ENCODE data around the gene MMP1.

Gene MMP1

GRCh38 chr11:102771351-102771750 lies 26.6 kb downstream of the MMP1 start:
- Histone ChIP-seq H3K36me3 (ENCODE audit: control insufficient read depth, insufficient read depth, low read length) (no peaks in the 10 kb centered on the region), H3K27me3 (ENCODE audit: control insufficient read depth, insufficient read depth, low read length) (no peaks in the 10 kb centered on the region), H3K27ac (no peak overlapping the region), H3K9ac (no peak overlapping the region), H3K4me2 (ENCODE audit: low read length) (no peak overlapping the region), H3K9me3 (ENCODE audit: control insufficient read depth, low read length) (no peaks in the 10 kb centered on the region), H2AFZ (no peak overlapping the region), H3K4me1 (no peaks in the 10 kb centered on the region), H3K79me2 (no peaks in the 10 kb centered on the region), H3K4me3 (ENCODE audit: low read depth, low read length) (no peak overlapping the region)
- TF ChIP-seq CTCF (IDR thresholded peaks at IDR 0.05), result no peak

- Histone ChIP-seq H3K9ac (no peak overlapping the region), H3K79me2 (no peaks in the 10 kb centered on the region), H3K4me2 (ENCODE audit: low read length) (no peak overlapping the region), H3K4me3 (ENCODE audit: low read depth, low read length) (no peak overlapping the region), H3K36me3 (ENCODE audit: control insufficient read depth, insufficient read depth, low read length) (no peaks in the 10 kb centered on the region), H3K9me3 (ENCODE audit: control insufficient read depth, low read length) (no peaks in the 10 kb centered on the region), H3K27ac (no peak overlapping the region), H2AFZ (no peak overlapping the region), H3K4me1 (no peaks in the 10 kb centered on the region), H3K27me3 (ENCODE audit: control insufficient read depth, insufficient read depth, low read length) (no peaks in the 10 kb centered on the region)
- no peak for TF ChIP-seq CTCF (IDR thresholded peaks at IDR 0.05)
Observed at GRCh38 chr11:102770191-102770590, 27.8 kb downstream of the MMP1 start.

GRCh38 chr11:102767800-102768199 lies 30.2 kb downstream of the MMP1 start:
- H3K4me3 ChIP-seq (ENCODE audit: low read depth, low read length), result no peak overlapping the region
- no peak overlapping the region for H3K27ac ChIP-seq
- H3K36me3 ChIP-seq (ENCODE audit: control insufficient read depth, insufficient read depth, low read length), result no peaks in the 10 kb centered on the region
- no peaks in the 10 kb centered on the region for H3K9me3 ChIP-seq (ENCODE audit: control insufficient read depth, low read length)
- H2AFZ ChIP-seq, result no peak overlapping the region
- no peak for TF ChIP-seq CTCF (IDR thresholded peaks at IDR 0.05)
- no peak overlapping the region for H3K4me2 ChIP-seq (ENCODE audit: low read length)
- H3K4me1 ChIP-seq, result no peaks in the 10 kb centered on the region
- no peaks in the 10 kb centered on the region for H3K79me2 ChIP-seq
- H3K9ac ChIP-seq, result no peak overlapping the region
- H3K27me3 ChIP-seq (ENCODE audit: control insufficient read depth, insufficient read depth, low read length), result no peaks in the 10 kb centered on the region

- no peak for TF ChIP-seq CTCF (IDR thresholded peaks at IDR 0.05)
- no peak overlapping the region for H3K9ac ChIP-seq
- no peak overlapping the region for H3K27ac ChIP-seq
- H3K79me2 ChIP-seq, result no peaks in the 10 kb centered on the region
- H3K4me2 ChIP-seq (ENCODE audit: low read length), result no peak overlapping the region
- H3K4me1 ChIP-seq, result no peaks in the 10 kb centered on the region
- no peaks in the 10 kb centered on the region for H3K36me3 ChIP-seq (ENCODE audit: control insufficient read depth, insufficient read depth, low read length)
- H3K4me3 ChIP-seq (ENCODE audit: low read depth, low read length), result no peak overlapping the region
- H2AFZ ChIP-seq, result no peak overlapping the region
- H3K9me3 ChIP-seq (ENCODE audit: control insufficient read depth, low read length), result no peaks in the 10 kb centered on the region
- no peaks in the 10 kb centered on the region for H3K27me3 ChIP-seq (ENCODE audit: control insufficient read depth, insufficient read depth, low read length)
Observed at GRCh38 chr11:102763440-102763839, 34.5 kb downstream of the MMP1 start.

- no peak overlapping the region for H2AFZ ChIP-seq
- no peaks in the 10 kb centered on the region for H3K79me2 ChIP-seq
- no peak overlapping the region for H3K4me3 ChIP-seq (ENCODE audit: low read depth, low read length)
- no peak overlapping the region for H3K4me2 ChIP-seq (ENCODE audit: low read length)
- H3K9ac ChIP-seq, result no peak overlapping the region
- H3K9me3 ChIP-seq (ENCODE audit: control insufficient read depth, low read length), result no peaks in the 10 kb centered on the region
- no peaks in the 10 kb centered on the region for H3K4me1 ChIP-seq
- no peak overlapping the region for H3K27ac ChIP-seq
- no peaks in the 10 kb centered on the region for H3K36me3 ChIP-seq (ENCODE audit: control insufficient read depth, insufficient read depth, low read length)
- no peaks in the 10 kb centered on the region for H3K27me3 ChIP-seq (ENCODE audit: control insufficient read depth, insufficient read depth, low read length)
- TF ChIP-seq CTCF (IDR thresholded peaks at IDR 0.05), result no peak
Observed at GRCh38 chr11:102762361-102762767, 35.6 kb downstream of the MMP1 start.

Data from parathyroid adenoma (tissue), 2 donors.